HepG2 (cell line): Measurements from ENCODE around the gene KXD1. TPM values are rescaled to one million over a fixed set of nuclear protein-coding genes. Genes with fewer than 3 reads are reported as not detected.

Experiments used
- ATAC-seq: fragments of 200-7000 bp; cut with Tn5 transposase; 3 replicates; pipeline ENCODE4 v1.9.1; 2020; ENCODE audit warnings: mild to moderate bottlenecking, moderate library complexity
- BruUV-seq: library from RNA; stranded (reverse); fragments of 400-500 nt; replicated peaks from 2 replicates; lab custom pipeline; 2021; lab: Mats Ljungman, UMichigan
- CTCF ChIA-PET: fragments of 300-600 bp; formaldehyde crosslinking; extraction: SDS; loops from one replicate; lab custom pipeline; 2021; ENCODE audit warnings: low total read pairs, inconsistent platforms, low intra/inter-chr PET ratio; lab: Yijun Ruan, JAX
- POLR2A ChIA-PET: fragments of 350-600 bp; sonication (Branson Sonifier 250); formaldehyde crosslinking; loops from one replicate; lab custom pipeline; 2020; ENCODE audit warnings: antibody characterized with exemption, inconsistent platforms; lab: Yijun Ruan, JAX
- DNase-seq: peaks from one replicate; pipeline ENCODE4 v3.0.0-alpha.2; 2015; ENCODE audit warnings: low spot score
- FAIRE-seq: peaks from 3 replicates; lab custom pipeline; 2011; peaks lifted over from hg19 to GRCh38; lab: Jason Lieb, UNC
- H2AFZ ChIP-seq: one replicate; pipeline ENCODE4 v1.6.1; 2011; ENCODE audit warnings: low read length, inconsistent platforms
- H3K27ac ChIP-seq: fragments of 300-600 bp; 3 replicates; pipeline ENCODE4 v1.8.0; 2011; ENCODE audit warnings: mixed run types, mild to moderate bottlenecking, mixed read lengths, low read length, inconsistent platforms; ENCODE audit not compliant: insufficient read depth; ENCODE audit errors: extremely low read length
- H3K27me3 ChIP-seq, 2 experiments: fragments of 200-600 bp in 1 of 2; 2 replicates in 1 of 2; 3 replicates in 1 of 2; pipeline versions ENCODE4 v1.6.0 to v1.8.0; 2011; ENCODE audit warnings: low read length in 2 of 2, mild to moderate bottlenecking in 2 of 2, moderate library complexity in 2 of 2, inconsistent platforms in 1 of 2; ENCODE audit not compliant: insufficient read depth in 2 of 2, control insufficient read depth in 1 of 2
- H3K36me3 ChIP-seq, 2 experiments: fragments of 200-600 bp in 1 of 2; replicated peaks in 1 of 2; 2 replicates in 1 of 2; 3 replicates in 1 of 2; pipeline versions ENCODE4 v1.5.1 to v1.8.0; 2011; ENCODE audit warnings: low read length in 2 of 2, inconsistent platforms in 1 of 2; ENCODE audit not compliant: insufficient read depth in 2 of 2, control insufficient read depth in 1 of 2
- H3K4me1 ChIP-seq: 2 replicates; pipeline ENCODE4 v1.5.1; 2012; ENCODE audit warnings: low read length, inconsistent platforms; ENCODE audit not compliant: insufficient read depth
- H3K4me2 ChIP-seq: 2 replicates; pipeline ENCODE4 v1.6.0; 2011; ENCODE audit warnings: low read depth, low read length, inconsistent platforms
- H3K4me3 ChIP-seq, 3 experiments: fragments of 200-600 bp in 1 of 3; sonication (generic), shearing (Covaris generic) in 1 of 3; replicated peaks in 1 of 3; 2 replicates each; pipeline ENCODE4 v1.5.1; 2011 to 2016; ENCODE audit warnings: low read length in 3 of 3, inconsistent platforms in 2 of 3, low read depth in 2 of 3, mild to moderate bottlenecking in 2 of 3, control low read depth in 1 of 3, mixed read lengths in 1 of 3; ENCODE audit not compliant: insufficient read depth in 1 of 3
- H3K79me2 ChIP-seq: one replicate; pipeline ENCODE4 v1.6.1; 2011; ENCODE audit warnings: low read length, inconsistent platforms; ENCODE audit not compliant: insufficient read depth
- H3K9ac ChIP-seq: 2 replicates; pipeline ENCODE4 v1.6.0; 2011; ENCODE audit warnings: mild to moderate bottlenecking, low read depth, low read length, inconsistent platforms; ENCODE audit not compliant: insufficient read depth
- H3K9me3 ChIP-seq: 2 replicates; pipeline ENCODE4 v1.5.1; 2012; ENCODE audit warnings: mild to moderate bottlenecking, low read length
- H4K20me1 ChIP-seq: 2 replicates; pipeline ENCODE4 v1.6.0; 2011; ENCODE audit warnings: inconsistent platforms, mild to moderate bottlenecking, low read length, moderate library complexity; ENCODE audit not compliant: insufficient read depth
- CBX1 ChIP-seq: IDR thresholded peaks from one replicate; pipeline ENCODE4 v1.6.1; 2016; ENCODE audit warnings: antibody characterized with exemption, low read depth
- EP300 ChIP-seq, 3 experiments: sonication (generic) in 1 of 3; formaldehyde crosslinking in 1 of 3; IDR thresholded peaks; 2 replicates each; pipeline versions ENCODE4 v1.5.1 to v1.6.1; 2011 to 2020; ENCODE audit warnings: low read depth in 2 of 3, low read length in 2 of 3, borderline replicate concordance in 1 of 3, improper control_type of control experiment in 1 of 3, mild to moderate bottlenecking in 1 of 3, missing genetic modification reagents in 1 of 3, moderate library complexity in 1 of 3
- GABPB1 ChIP-seq: IDR thresholded peaks from 2 replicates; pipeline ENCODE4 v1.6.1; 2016; ENCODE audit warnings: mild to moderate bottlenecking, missing genetic modification reagents, moderate library complexity, missing compliant biosample characterization
- GATAD2A ChIP-seq: IDR thresholded peaks from 2 replicates; pipeline ENCODE4 v1.6.1; 2016
- GLI4 ChIP-seq: sonication (generic); formaldehyde crosslinking; IDR thresholded peaks from 2 replicates; pipeline ENCODE4 v1.5.1; 2020; ENCODE audit warnings: missing genetic modification reagents, mild to moderate bottlenecking, moderate library complexity, borderline replicate concordance
- NBN ChIP-seq: fragments of 450-650 bp; conservative IDR thresholded peaks from 2 replicates; pipeline ENCODE4 v1.6.1; 2017
- NR2F2 ChIP-seq: IDR thresholded peaks from 2 replicates; pipeline ENCODE4 v1.6.1; 2012; ENCODE audit warnings: low read depth, inconsistent platforms, borderline replicate concordance
- POLR2G ChIP-seq: fragments of 200-400 bp; formaldehyde crosslinking; IDR thresholded peaks from 2 replicates; pipeline ENCODE4 v1.6.1; 2018; ENCODE audit warnings: mild to moderate bottlenecking, low read depth, low read length, moderate library complexity
- RBM22 ChIP-seq: fragments of 200-400 bp; formaldehyde crosslinking; optimal IDR thresholded peaks from 2 replicates; pipeline ENCODE3; 2017; ENCODE audit warnings: mild to moderate bottlenecking, low read length, moderate library complexity
- RXRA ChIP-seq: sonication (generic); formaldehyde crosslinking; IDR thresholded peaks from 2 replicates; pipeline ENCODE4 v1.5.1; 2020; ENCODE audit warnings: missing genetic modification reagents
- SRSF4 ChIP-seq: fragments of 200-400 bp; formaldehyde crosslinking; IDR thresholded peaks from one replicate; pipeline ENCODE4 v1.6.1; 2018; ENCODE audit warnings: mild to moderate bottlenecking, low read depth, low read length, moderate library complexity; ENCODE audit not compliant: poor library complexity, severe bottlenecking
- TMF1 ChIP-seq: sonication (generic); formaldehyde crosslinking; IDR thresholded peaks from 2 replicates; pipeline ENCODE4 v1.8.1; 2022; ENCODE audit warnings: low read depth, missing genetic modification reagents
- TOPORS ChIP-seq: sonication (generic); formaldehyde crosslinking; IDR thresholded peaks from 2 replicates; pipeline ENCODE4 v1.8.0; 2023; ENCODE audit warnings: mild to moderate bottlenecking, missing genetic modification reagents
- XBP1 ChIP-seq: sonication (generic); formaldehyde crosslinking; IDR thresholded peaks from 2 replicates; pipeline ENCODE4 v1.5.0; 2020; ENCODE audit warnings: missing genetic modification reagents
- ZBTB38 ChIP-seq: sonication (generic); formaldehyde crosslinking; IDR thresholded peaks from 2 replicates; pipeline ENCODE4 v1.5.1; 2020; ENCODE audit warnings: mild to moderate bottlenecking, missing genetic modification reagents
- ZFP36L2 ChIP-seq: sonication (generic); formaldehyde crosslinking; IDR thresholded peaks from 2 replicates; pipeline ENCODE4 v1.4.0; 2020; ENCODE audit warnings: missing genetic modification reagents
- ZNF12 ChIP-seq: sonication (generic); formaldehyde crosslinking; IDR thresholded peaks from 2 replicates; pipeline ENCODE4 v1.5.0; 2020; ENCODE audit warnings: missing genetic modification reagents
- ZNF30 ChIP-seq: sonication (generic); formaldehyde crosslinking; IDR thresholded peaks from 2 replicates; pipeline ENCODE4 v1.5.0; 2020; ENCODE audit warnings: mild to moderate bottlenecking, missing genetic modification reagents
- ZNF772 ChIP-seq: sonication (generic); formaldehyde crosslinking; IDR thresholded peaks from 2 replicates; pipeline ENCODE4 v1.5.0; 2020; ENCODE audit warnings: mild to moderate bottlenecking, missing genetic modification reagents
- ZSCAN30 ChIP-seq: sonication (generic); formaldehyde crosslinking; IDR thresholded peaks from 2 replicates; pipeline ENCODE4 v1.5.0; 2020; ENCODE audit warnings: mild to moderate bottlenecking, missing genetic modification reagents
- WGBS: methylation state at CpG from one replicate; pipeline ENCODE4 v1.1.6; 2017; ENCODE audit warnings: low lambda C conversion rate; 5-methylcytosine and 5-hydroxymethylcytosine counted together
- in situ Hi-C: cut with HindIII; loops from 2 replicates; pipeline ENCODE4 v1.10.0; 2017; ENCODE audit warnings: low pct_unique_long_range_greater_than_20kb; ENCODE audit not compliant: extremely low pct_ligation_motif_present
- intact Hi-C: fragments of 100-400 bp; cut with micrococcal nuclease; formaldehyde crosslinking; loops from one replicate; pipeline ENCODE4 v1.10.0; 2022; ENCODE audit not compliant: unreplicated experiment
- polyA plus RNA-seq, 8 experiments: library from polyadenylated mRNA; depleted of rRNA in 3 of 8; stranded (reverse) in 7 of 8; unstranded in 1 of 8; fragments of >200 nt; fragmentation: Illumina TruSeq in 4 of 8; extraction: Trizol in 4 of 8; gene quantifications; 2 replicates each; pipeline versions ENCODE4 v1.2.1 to v1.2.3, GENCODE V29; 2011 to 2016; ENCODE audit warnings: low read depth in 4 of 8, missing spikeins in 1 of 8, mixed read lengths in 1 of 8; ENCODE audit not compliant: insufficient read depth in 1 of 8
- total RNA-seq, 5 experiments: library from RNA; depleted of rRNA; stranded (reverse); fragments of >200 nt; fragmentation: Illumina TruSeq; extraction: Trizol; gene quantifications; 2 replicates each; pipeline ENCODE4 v1.2.3, GENCODE V29; 2016; ENCODE audit warnings: low read depth in 1 of 5
- TF ChIP-seq, protein P1 (sequence below): sonication (generic); formaldehyde crosslinking; IDR thresholded peaks from 2 replicates; pipeline ENCODE4 v1.4.0; 2020; ENCODE audit warnings: missing genetic modification reagents
- TF ChIP-seq, protein P2 (sequence below): sonication (generic); formaldehyde crosslinking; IDR thresholded peaks from 2 replicates; pipeline ENCODE4 v1.8.0; 2022; ENCODE audit warnings: mild to moderate bottlenecking, missing genetic modification reagents; ENCODE audit not compliant: insufficient replicate concordance
- TF ChIP-seq, protein P3 (sequence below): sonication (generic); formaldehyde crosslinking; IDR thresholded peaks from 2 replicates; pipeline ENCODE4 v1.5.0; 2020; ENCODE audit warnings: missing genetic modification reagents

The KXD1 gene
- total and polyA plus RNA-seq, 2 of the 13 experiments (the other 11 are each of a cell fraction or from before 2014, with no cell fraction given) = 44.6 to 143 TPM

DNA sequence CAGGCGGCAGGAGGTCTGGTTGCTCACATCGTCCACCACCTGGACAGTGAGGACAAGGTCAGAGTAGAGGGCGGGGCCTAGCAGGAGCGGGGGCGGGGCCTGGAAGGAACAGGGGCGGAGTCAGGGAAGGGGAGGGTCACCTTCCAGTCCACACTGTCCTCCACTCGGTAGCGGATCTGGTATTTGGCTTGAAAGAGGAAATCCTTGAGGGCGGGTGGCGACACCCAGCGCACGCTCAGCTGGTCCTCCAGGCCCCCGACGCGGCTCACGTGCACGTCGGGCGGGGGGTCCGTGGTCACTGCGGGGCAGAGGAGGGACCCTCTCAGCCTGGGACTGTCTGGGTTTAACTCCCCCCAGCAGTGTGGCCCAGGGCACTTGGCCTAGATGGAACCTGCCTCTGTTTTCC, 39.1 kb downstream of the KXD1 start:
- intact Hi-C loops = no loop called here
- ATAC-seq = peak; percentile 65
- Histone ChIP-seq H3K4me2 (no peak overlapping the region), H4K20me1 (peaks cover 4% of the 10 kb centered on the region; the same call in 1 of the 2 replicates), H3K4me1 (no peaks in the 10 kb centered on the region), H3K27ac (no peak overlapping the region), H3K4me3 (no peak overlapping the region), H2AFZ (no peak overlapping the region), H3K36me3 (peaks cover 17 to 53% of the 10 kb centered on the region in 2 experiments; a peak in 4 of 5 replicates), H3K9me3 (no peaks in the 10 kb centered on the region), H3K9ac (no peak overlapping the region), H3K27me3 (no peaks in the 10 kb centered on the region), H3K79me2 (peaks cover 5% of the 10 kb centered on the region)
- CTCF ChIA-PET = no interaction called here
- FAIRE-seq = no peak
- POLR2A ChIA-PET = no interaction called here
- WGBS = 86% methylated on average over 21 of the region's 21 CpGs
- DNase-seq = peak; percentile 41
- in situ Hi-C loops = no loop called here
- BruUV-seq = no TSS peak
- TF ChIP-seq, protein P1, sequence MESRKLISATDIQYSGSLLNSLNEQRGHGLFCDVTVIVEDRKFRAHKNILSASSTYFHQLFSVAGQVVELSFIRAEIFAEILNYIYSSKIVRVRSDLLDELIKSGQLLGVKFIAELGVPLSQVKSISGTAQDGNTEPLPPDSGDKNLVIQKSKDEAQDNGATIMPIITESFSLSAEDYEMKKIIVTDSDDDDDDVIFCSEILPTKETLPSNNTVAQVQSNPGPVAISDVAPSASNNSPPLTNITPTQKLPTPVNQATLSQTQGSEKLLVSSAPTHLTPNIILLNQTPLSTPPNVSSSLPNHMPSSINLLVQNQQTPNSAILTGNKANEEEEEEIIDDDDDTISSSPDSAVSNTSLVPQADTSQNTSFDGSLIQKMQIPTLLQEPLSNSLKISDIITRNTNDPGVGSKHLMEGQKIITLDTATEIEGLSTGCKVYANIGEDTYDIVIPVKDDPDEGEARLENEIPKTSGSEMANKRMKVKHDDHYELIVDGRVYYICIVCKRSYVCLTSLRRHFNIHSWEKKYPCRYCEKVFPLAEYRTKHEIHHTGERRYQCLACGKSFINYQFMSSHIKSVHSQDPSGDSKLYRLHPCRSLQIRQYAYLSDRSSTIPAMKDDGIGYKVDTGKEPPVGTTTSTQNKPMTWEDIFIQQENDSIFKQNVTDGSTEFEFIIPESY = peak; percentile 97
- no peak for TF ChIP-seq TMF1 (CRISPR knock-in tag)
- no peak for TF ChIP-seq ZFP36L2 (CRISPR knock-in tag)
- TF ChIP-seq, protein P2, sequence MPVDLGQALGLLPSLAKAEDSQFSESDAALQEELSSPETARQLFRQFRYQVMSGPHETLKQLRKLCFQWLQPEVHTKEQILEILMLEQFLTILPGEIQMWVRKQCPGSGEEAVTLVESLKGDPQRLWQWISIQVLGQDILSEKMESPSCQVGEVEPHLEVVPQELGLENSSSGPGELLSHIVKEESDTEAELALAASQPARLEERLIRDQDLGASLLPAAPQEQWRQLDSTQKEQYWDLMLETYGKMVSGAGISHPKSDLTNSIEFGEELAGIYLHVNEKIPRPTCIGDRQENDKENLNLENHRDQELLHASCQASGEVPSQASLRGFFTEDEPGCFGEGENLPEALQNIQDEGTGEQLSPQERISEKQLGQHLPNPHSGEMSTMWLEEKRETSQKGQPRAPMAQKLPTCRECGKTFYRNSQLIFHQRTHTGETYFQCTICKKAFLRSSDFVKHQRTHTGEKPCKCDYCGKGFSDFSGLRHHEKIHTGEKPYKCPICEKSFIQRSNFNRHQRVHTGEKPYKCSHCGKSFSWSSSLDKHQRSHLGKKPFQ (CRISPR knock-in tag) = no peak
- TF ChIP-seq RBM22 = peak; percentile 57
- TF ChIP-seq ZNF30 = no peak
- TF ChIP-seq XBP1 (CRISPR knock-in tag) = no peak
- TF ChIP-seq EP300 (IDR thresholded peaks at IDR 0.05; ENCODE audit: low read depth in 2 of 2, low read length in 2 of 2) = no peak
- no peak for TF ChIP-seq EP300 (CRISPR knock-in tag; IDR thresholded peaks at IDR 0.05; ENCODE audit: borderline replicate concordance)
- TF ChIP-seq TOPORS (CRISPR knock-in tag) = no peak
- TF ChIP-seq SRSF4 = no peak
- TF ChIP-seq, protein P3, sequence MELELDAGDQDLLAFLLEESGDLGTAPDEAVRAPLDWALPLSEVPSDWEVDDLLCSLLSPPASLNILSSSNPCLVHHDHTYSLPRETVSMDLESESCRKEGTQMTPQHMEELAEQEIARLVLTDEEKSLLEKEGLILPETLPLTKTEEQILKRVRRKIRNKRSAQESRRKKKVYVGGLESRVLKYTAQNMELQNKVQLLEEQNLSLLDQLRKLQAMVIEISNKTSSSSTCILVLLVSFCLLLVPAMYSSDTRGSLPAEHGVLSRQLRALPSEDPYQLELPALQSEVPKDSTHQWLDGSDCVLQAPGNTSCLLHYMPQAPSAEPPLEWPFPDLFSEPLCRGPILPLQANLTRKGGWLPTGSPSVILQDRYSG (CRISPR knock-in tag) = no peak
- 0 out of 2 replicates have a peak, but pooled peaks have one; percentile 9 for TF ChIP-seq POLR2G
- TF ChIP-seq ZNF12 (CRISPR knock-in tag) = no peak
- 0 out of 2 replicates have a peak, but pooled peaks have one; percentile 11 for TF ChIP-seq RXRA (CRISPR knock-in tag)
- no peak for TF ChIP-seq GATAD2A
- TF ChIP-seq CBX1 = no peak
- TF ChIP-seq GLI4 (CRISPR knock-in tag) = no peak
- TF ChIP-seq ZNF772 (CRISPR knock-in tag) = no peak
- peak; percentile 73; the same call in 1 of the 2 replicates for TF ChIP-seq ZBTB38 (CRISPR knock-in tag)
- TF ChIP-seq GABPB1 (CRISPR knock-in tag) = 0 out of 2 replicates have a peak, but pooled peaks have one; percentile 13
- no peak for TF ChIP-seq ZSCAN30
- TF ChIP-seq NR2F2 = no peak
- no peak for TF ChIP-seq NBN
